ENCODE measurements around the gene PIGC. TPM values are rescaled to one million over a fixed set of nuclear protein-coding genes. Genes with fewer than 3 reads are reported as not detected.

Gene PIGC
- total RNA-seq, 2 experiments from 2014 or later: 23.7 to 27.1 TPM

DNA sequence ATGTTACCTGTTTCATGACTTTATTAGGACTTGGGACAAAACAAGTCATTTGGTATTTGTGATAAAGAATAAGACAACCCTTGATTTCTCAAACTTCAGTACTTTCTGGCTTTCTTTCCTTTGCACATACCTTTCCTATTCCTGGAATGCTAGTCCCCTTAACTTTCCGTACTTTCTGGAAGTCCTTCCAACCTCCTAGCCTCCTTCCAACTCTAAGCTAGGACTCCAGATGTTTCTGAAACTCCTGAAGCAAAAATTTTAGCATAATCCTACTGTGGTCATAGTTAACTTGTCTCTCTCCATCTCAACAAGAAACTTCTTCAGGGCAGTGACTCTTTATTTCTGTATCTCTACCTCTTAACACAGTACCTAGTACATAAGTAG is 43.2 kb downstream of the PIGC start:
- Mint-ChIP-seq H3K36me3 (ENCODE audit: low read depth) (no peaks in the 10 kb centered on the region), H3K4me1 (ENCODE audit: low read depth) (peaks cover 58% of the 10 kb centered on the region), H3K27ac (peak overlapping the region; percentile 81), H3K4me3 (peak overlapping the region; percentile 1), H3K9me3 (no peaks in the 10 kb centered on the region), H3K27me3 (no peaks in the 10 kb centered on the region)
- ChIA-PET POLR2A (interaction anchor here (0.5 to 2.2 kb wide), 8 partner anchors 21 to 658 kb away, joined by 3 to 10 read pairs (median 4); partner anchors contain the start of gene PIGC), CTCF (no interaction called here)
- Histone ChIP-seq H3K4me1 (ENCODE audit: insufficient read depth, low read length) (peaks cover 5% of the 10 kb centered on the region), H3K9me3 (ENCODE audit: control insufficient read depth in 1 of 2, insufficient read depth in 1 of 2, low read length in 2 of 2) (no peaks in the 10 kb centered on the region), H3K4me3 (ENCODE audit: low read length) (no peak overlapping the region), H3K27me3 (ENCODE audit: control insufficient read depth in 1 of 2, insufficient read depth in 2 of 2, low read length in 2 of 2) (no peaks in the 10 kb centered on the region), H3K27ac (ENCODE audit: low read depth in 1 of 2, low read length in 2 of 2) (no peak overlapping the region), H3K36me3 (ENCODE audit: insufficient read depth, low read length) (no peaks in the 10 kb centered on the region)
- intact Hi-C loops (cut with DNase I, micrococcal nuclease): loop anchor here in 1 of 2 experiments (1.0 to 2.0 kb wide), 2 partner anchors 44 to 310 kb away; partner anchors contain the start of gene PIGC
- DNase-seq (no peak), ATAC-seq (ENCODE audit: poor library complexity) (no peak)
- TF ChIP-seq, protein P1, sequence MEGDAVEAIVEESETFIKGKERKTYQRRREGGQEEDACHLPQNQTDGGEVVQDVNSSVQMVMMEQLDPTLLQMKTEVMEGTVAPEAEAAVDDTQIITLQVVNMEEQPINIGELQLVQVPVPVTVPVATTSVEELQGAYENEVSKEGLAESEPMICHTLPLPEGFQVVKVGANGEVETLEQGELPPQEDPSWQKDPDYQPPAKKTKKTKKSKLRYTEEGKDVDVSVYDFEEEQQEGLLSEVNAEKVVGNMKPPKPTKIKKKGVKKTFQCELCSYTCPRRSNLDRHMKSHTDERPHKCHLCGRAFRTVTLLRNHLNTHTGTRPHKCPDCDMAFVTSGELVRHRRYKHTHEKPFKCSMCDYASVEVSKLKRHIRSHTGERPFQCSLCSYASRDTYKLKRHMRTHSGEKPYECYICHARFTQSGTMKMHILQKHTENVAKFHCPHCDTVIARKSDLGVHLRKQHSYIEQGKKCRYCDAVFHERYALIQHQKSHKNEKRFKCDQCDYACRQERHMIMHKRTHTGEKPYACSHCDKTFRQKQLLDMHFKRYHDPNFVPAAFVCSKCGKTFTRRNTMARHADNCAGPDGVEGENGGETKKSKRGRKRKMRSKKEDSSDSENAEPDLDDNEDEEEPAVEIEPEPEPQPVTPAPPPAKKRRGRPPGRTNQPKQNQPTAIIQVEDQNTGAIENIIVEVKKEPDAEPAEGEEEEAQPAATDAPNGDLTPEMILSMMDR (IDR thresholded peaks at IDR 0.05): no peak

DNA sequence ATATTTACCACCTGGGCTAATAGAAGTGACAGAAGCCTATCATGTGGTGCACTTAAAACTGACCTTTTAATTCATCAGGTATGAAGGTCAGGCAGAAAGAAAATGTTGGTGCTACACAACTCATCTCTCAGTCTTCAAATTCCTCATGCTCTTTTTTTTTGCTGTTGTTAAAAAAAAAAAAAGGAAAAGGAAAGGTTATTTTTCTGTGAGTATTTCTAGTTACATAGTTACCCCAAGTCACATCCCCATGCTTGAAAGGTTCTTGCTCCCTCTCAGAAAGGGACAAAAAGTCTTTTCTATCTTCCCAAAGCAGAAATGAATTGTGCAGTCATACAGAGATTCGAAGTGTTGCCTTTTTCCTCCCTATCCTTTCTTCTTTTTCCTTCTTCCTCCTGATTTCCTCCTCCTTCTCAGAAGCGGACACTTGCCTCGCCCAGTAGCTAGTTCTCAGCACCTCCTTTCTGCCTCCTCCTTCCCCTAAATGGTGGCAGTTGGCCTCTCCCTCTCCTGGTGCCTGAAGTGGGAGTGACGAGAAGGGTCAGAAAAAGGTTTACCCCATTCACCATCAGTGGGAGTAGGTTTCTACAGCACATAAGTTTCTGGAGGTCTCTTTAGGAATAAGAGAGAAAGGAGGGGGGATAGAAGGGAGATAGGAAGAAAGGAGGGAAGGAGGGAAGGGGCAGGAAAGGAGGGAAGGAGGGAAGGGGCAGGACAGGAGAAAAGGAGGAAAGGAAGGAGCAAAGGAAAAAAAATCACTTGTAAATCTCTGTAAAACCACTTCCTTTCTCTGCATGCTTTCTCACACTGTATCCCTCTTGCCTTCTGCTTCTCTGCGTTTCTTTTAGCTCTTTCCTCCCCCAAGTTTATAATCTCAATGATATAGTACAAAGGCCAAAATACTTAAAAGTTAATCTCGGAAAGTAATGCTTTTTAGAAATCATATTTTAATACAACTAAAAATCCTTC is 43.8 kb downstream of the PIGC start:
- DNase-seq (no peak), ATAC-seq (ENCODE audit: poor library complexity) (no peak)
- H3K4me1 Mint-ChIP-seq (ENCODE audit: low read depth): peaks cover 65% of the 10 kb centered on the region
- H3K4me3 Mint-ChIP-seq: peak overlapping the region; percentile 67
- H3K36me3 Mint-ChIP-seq (ENCODE audit: low read depth): no peaks in the 10 kb centered on the region
- no peaks in the 10 kb centered on the region for H3K9me3 Mint-ChIP-seq
- Histone ChIP-seq H3K36me3 (ENCODE audit: insufficient read depth, low read length) (no peaks in the 10 kb centered on the region), H3K9me3 (ENCODE audit: control insufficient read depth in 1 of 2, insufficient read depth in 1 of 2, low read length in 2 of 2) (no peaks in the 10 kb centered on the region), H3K27me3 (ENCODE audit: control insufficient read depth in 1 of 2, insufficient read depth in 2 of 2, low read length in 2 of 2) (no peaks in the 10 kb centered on the region), H3K4me1 (ENCODE audit: insufficient read depth, low read length) (peaks cover 9% of the 10 kb centered on the region), H3K4me3 (ENCODE audit: low read length) (no peak overlapping the region), H3K27ac (ENCODE audit: low read depth in 1 of 2, low read length in 2 of 2) (no peak overlapping the region)
- peak overlapping the region; percentile 81 for H3K27ac Mint-ChIP-seq
- TF ChIP-seq, protein P1 (IDR thresholded peaks at IDR 0.05): peak; percentile 47
- ChIA-PET POLR2A (interaction anchor here (0.6 to 2.2 kb wide), 19 partner anchors 18 to 658 kb away, joined by 3 to 10 read pairs (median 4); partner anchors contain the start of gene PIGC), CTCF (interaction anchor here (0.6 to 1.9 kb wide), 13 partner anchors 11 to 414 kb away, joined by 3 to 12 read pairs (median 3); no protein-coding TSS in a partner anchor)
- intact Hi-C loops (cut with DNase I, micrococcal nuclease): loop anchor here (1.0 to 10.0 kb wide), 8 partner anchors 19 to 615 kb away; partner anchors contain the start of genes METTL13 (in 1 of the 2) and PIGC (in 1 of the 2)
- H3K27me3 Mint-ChIP-seq: no peaks in the 10 kb centered on the region

DNA sequence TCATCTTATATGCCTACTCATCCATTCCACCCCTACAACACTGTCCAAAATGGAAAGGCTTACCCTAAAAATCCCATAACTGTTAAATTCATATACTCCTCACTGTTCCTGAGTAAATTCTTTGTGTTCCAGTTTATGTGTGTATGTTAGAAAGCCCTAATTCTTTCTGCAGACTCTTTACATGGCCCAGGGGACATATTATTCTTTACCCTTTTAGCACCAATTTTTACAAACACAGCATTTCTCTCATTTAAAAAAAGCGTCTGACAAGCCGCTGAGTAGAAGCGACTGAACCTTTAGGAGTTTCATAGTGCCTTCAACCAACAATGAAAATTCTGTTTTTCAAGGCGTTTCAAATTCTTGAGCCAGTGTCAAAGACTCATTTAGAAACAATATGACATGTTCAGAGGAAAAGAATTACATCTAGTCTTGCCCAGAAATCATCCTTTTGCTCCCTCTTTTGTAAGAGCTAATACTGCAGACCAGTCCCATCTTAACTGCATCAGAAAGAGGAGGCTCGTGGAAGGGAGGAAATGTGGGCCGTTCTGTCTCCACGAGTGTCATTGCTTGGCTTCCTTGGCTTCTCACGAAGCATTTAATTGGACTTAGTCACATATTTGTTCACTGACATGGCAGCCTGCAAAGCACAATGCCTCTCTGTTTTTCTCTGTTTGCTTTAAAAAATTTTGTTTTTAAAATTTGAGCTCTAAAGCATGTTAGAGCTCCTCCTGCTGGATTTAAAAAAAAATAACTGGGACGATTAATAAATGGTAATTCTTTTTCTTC is 44.7 kb downstream of the PIGC start:
- intact Hi-C loops (cut with DNase I, micrococcal nuclease): loop anchor here (1.0 to 10.0 kb wide), 7 partner anchors 18 to 614 kb away; partner anchors contain the start of gene METTL13 (in 1 of the 2)
- no peaks in the 10 kb centered on the region for H3K36me3 Mint-ChIP-seq (ENCODE audit: low read depth)
- no peaks in the 10 kb centered on the region for H3K9me3 ChIP-seq (ENCODE audit: control insufficient read depth in 1 of 2, insufficient read depth in 1 of 2, low read length in 2 of 2)
- TF ChIP-seq, protein P1 (IDR thresholded peaks at IDR 0.05): peak; percentile 87
- peaks cover 74% of the 10 kb centered on the region for H3K4me1 Mint-ChIP-seq (ENCODE audit: low read depth)
- no peaks in the 10 kb centered on the region for H3K27me3 ChIP-seq (ENCODE audit: control insufficient read depth in 1 of 2, insufficient read depth in 2 of 2, low read length in 2 of 2)
- H3K27ac ChIP-seq (ENCODE audit: low read depth in 1 of 2, low read length in 2 of 2): no peak overlapping the region
- no peaks in the 10 kb centered on the region for H3K9me3 Mint-ChIP-seq
- no peaks in the 10 kb centered on the region for H3K36me3 ChIP-seq (ENCODE audit: insufficient read depth, low read length)
- H3K27ac Mint-ChIP-seq: peak overlapping the region; percentile 81
- DNase-seq (peak in 7 of 14 experiments; percentile 2 to 65 (median 60)), ATAC-seq (ENCODE audit: poor library complexity) (peak; percentile 54)
- ChIA-PET POLR2A (interaction anchor here (0.6 to 2.2 kb wide), 18 partner anchors 18 to 657 kb away, joined by 3 to 10 read pairs (median 4); partner anchors contain the start of gene PIGC), CTCF (interaction anchor here (0.5 to 1.9 kb wide), 14 partner anchors 12 to 413 kb away, joined by 3 to 12 read pairs (median 3); no protein-coding TSS in a partner anchor)
- no peaks in the 10 kb centered on the region for H3K27me3 Mint-ChIP-seq
- H3K4me3 Mint-ChIP-seq: peak overlapping the region; percentile 67
- peak overlapping the region; percentile 10 for H3K4me3 ChIP-seq (ENCODE audit: low read length)
- H3K4me1 ChIP-seq (ENCODE audit: insufficient read depth, low read length): peaks cover 18% of the 10 kb centered on the region

Data from CD4-positive, alpha-beta T cell (primary cell).